Activated T-cell treated with anti-CD3 and anti-CD28 coated beads for 48 hours (primary cell): Measurements from ENCODE around the gene COL5A1.

Experiments used
- DNase-seq: peaks from one replicate; pipeline ENCODE4 v3.0.0-alpha.2; 2020; ENCODE audit warnings: low read depth

Gene COL5A1

DNA sequence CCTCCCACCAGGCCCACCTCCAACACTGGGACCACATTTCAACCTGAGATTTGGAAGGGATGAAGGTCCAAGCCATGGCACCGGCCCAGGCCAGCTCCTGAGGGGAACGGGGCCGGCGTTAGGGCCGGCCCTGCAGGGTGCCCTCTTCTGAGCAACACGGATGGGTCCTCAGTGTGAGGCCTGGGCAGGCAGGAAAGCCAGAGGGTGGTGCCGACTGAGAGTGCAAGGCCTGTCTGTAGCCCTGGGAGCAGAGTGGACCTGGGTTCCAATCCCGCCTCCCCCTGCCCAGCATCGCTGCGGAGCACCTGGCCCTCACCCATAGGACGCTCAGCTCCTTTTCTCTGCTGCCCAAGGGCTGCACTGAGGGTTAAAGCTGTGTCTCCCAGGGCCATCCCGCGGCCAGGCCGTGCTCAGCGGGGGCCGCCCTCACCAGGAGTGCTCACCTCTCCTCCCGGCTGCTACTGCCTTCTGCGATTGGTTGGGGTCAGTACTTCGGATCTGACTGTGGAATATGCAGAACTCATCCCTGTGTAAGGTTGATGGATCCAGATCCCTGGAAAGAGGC is 194.9 kb downstream of the COL5A1 start:
- DNase-seq, result no peak

DNA sequence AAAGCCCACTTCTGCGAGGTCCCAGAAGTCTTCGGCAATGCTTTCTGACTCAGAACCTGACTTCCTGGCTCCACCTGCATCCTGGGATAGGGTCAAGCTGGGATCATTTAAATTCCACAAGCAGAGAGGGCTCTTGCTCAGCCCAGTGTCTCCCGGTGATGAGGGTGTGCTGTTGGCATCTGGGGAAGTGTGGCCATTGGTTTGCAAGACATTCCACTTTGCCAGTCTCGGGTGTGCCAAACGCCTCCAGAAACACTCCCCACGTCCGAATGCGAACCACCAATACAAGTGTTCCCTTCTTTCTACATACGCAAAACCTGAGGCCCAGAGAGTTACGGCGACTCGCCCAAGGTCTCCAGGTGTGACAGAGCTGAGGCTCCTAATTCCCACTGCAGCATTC is 195.9 kb downstream of the COL5A1 start:
- DNase-seq, result no peak

DNA sequence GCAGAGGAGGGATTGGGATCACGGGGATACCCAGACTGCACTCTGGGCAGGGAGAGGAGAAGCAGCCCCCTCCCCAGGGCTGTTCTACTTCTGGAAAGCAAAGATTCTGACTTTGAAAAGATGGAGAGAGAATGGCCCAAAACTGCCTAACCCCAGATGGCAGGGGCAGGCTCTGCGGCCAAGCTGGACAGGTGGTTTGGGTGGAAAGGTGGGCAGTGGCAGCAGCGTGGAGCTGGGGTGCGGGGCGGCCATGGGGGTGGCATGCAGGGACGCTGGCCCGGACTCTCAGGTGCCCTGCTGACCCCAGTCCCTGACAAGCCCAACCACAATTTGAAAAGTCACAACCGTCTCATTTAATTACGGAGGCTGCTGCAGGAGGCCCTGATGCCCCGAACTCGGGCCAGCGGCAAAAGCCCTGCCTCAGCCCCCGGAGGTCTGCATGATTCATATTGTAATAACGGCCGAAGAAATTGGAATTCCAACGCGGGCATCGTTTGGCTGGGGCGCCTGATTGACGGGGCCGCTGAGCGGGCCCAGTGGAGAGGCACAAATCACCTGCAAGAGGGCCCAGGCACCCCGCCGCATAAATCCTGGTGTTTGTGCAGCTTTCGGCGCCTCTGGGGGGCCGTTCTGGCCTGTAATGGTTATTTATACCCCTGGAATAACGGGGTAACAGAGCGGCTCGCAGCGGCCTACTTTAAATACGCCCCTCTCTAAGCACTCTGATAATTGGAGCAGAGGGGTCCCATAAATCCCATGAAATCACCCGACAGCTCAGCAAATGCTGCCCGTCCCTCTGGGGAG is 197.2 kb downstream of the COL5A1 start:
- DNase-seq, result no peak

DNA sequence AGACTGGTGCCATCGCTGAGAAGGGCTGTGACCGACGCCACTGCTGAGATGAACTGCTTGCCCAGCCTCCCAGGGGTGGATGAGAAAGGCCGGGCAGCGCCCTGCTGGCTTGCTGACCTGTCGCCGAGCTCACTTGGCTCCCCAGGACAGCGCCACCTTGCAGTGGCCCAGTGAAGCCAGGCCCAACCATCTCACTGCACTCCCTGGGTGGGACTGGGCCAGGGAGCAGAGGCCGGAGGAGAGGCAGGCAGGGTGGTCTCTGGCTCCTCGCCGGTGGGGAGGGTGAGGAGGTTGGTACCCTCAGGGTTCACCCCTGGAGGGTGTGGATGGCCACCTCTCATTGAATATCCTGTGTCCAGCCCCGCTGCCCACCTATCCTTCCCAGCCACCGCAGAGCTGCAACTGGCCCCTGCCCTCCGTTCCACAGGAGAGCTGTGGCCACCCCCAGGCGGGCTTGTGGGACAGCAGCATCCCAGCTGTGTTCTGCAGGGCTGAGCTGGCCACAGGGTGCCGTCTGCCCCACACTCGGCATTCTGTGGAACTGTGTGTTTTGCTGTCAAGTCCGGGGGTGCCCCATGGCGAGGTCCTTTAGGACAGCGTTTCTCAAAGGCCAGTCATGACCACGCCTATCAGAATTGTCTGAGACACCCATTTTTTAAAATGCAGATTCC is 198.0 kb downstream of the COL5A1 start:
- no peak for DNase-seq

DNA sequence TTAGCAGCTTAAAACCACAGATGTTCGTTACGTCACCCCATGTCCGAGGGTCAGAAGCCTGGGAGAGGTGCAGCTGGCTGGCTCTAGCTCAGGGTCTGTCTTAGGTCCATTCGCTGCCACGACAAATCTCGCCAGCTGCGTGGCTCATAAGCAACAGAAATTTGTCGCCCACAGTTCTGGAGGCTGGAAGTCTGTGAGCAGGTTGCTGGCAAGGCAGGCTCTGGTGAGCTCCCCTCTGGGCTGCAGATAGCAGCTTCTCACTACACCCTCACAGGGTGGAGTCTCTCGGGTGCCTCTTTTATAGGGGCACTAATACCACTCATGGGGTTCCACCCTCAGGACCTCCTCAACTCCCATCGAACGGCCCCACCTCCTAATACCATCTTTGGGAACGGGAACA is 198.9 kb downstream of the COL5A1 start:
- DNase-seq, result no peak

DNA sequence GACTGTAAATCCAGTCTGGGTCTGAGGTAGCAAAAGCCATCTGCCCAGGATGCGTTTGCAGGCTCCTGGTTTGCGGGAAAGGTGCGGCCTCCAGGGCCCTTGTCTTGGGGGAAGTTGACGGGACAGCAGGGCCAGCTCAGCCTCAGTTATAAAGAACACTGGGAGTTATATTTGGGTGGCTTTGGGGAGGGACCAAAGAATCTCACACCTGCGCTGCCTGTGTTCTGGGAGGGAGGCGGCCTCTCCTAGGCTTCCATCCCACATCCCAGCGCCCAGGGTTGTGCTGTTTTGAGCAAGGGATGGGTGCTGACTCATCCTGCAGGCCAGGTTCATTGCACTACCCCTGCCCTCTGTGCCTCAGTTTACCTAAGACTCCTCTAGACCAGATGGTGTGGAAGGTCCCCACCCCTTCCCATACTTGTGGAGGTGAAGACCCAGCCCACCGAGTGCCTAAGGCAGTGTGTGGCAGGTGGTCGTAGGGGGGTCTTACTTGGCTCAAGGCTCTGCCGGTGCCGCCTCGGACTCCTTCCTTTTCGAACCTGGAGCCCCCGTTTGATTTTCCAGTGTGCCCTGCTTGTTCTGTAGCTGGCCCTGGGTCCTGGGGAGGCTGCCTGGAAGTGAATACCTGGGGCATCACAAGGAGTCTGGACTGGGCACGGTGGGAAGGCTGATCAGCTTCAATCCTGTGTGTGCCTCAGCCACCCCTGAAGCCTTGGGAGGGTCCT is 199.7 kb downstream of the COL5A1 start:
- no peak for DNase-seq

DNA sequence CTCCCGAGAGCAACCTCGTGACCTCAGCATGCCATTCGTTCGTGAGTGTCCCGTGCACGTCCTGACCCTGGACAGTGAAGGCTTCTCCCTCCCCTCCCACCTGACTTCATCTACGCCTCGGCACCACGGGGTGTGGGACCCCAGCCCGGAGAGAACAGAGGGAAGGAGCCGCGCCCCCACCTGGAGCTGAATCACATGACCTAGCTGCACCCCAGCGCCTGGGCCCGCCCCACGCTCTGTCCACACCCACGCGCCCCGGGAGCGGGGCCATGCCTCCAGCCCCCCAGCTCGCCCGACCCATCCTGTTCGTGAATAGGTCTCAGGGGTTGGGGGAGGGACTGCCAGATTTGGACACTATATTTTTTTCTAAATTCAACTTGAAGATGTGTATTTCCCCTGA is 200.7 kb downstream of the COL5A1 start:
- DNase-seq, result no peak

DNA sequence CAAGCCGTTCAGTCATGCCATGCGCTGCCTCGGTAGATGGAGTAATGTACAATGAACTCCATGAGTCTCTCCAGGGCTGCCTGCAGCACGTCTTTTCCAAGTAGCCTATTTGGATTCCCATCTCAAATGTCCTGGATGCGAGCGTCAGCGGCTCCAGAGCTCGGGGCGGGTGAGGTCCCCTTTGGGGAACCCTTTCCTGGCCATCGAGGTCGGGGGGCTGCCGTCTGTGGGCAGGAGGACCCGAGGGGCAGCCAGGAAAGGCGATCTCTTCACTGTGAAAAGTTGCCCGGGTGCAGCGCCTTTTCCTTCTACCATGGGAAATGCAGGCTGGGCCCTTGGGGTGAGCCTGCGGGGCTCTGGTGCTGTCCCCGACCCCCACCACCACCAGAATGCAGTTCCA is 202.1 kb downstream of the COL5A1 start:
- DNase-seq, result no peak

DNA sequence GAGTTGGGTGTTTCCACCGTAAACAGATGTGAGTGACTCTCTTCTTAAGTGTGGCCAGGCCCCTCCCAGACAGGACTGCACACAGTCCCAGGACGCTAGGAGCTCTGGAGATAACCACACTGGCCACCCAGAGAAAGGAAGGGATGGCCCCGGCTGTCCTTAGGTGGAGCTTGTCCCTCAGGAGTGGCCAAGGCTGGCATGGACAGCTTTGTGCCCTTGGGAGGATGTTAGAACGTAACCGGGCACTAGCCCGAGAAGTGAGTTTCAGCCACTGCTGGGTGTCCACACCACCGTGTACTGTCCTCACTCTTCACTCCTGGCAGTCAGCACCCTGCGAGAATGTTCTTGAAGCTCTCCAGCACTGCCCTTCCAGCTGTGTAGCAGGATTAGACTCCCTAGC is 203.2 kb downstream of the COL5A1 start:
- DNase-seq, result no peak

DNA sequence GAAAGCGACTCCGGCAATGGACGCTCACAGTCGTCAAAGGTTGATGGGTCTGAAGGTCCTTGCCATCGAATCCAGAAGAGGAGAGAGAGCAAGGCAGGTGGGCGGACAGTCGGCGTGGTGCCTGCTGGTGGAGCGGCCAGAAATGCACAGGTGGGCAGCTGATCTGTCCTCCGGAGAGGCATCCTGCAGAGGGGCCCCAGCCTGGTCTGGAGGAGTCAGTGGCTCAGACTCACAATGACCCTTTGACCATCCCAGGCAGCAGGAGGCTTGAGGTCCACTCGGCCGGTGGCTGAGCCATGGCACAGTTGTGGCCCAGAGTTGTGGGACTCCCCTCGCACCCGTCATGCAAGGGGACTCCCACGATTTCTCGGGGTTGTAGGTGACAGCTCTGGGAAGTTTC is 204.6 kb downstream of the COL5A1 start:
- DNase-seq, result no peak

DNA sequence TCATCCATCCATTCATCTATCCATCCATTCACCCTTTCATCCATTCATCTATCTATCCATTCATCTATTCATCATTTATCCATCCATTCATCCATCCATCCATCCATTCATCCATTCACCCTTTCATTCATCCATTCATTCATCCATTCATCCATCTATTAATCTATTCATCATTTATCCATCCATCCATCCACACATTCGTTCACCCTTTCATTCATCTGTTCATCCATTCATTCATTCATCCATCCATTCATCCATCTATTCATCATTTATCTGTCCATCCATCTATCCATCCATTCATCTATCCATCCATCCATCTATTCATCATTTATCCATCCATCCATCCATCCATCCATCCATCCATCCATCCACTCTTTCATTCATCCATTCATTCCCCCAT is 205.1 kb downstream of the COL5A1 start:
- DNase-seq, result no peak

DNA sequence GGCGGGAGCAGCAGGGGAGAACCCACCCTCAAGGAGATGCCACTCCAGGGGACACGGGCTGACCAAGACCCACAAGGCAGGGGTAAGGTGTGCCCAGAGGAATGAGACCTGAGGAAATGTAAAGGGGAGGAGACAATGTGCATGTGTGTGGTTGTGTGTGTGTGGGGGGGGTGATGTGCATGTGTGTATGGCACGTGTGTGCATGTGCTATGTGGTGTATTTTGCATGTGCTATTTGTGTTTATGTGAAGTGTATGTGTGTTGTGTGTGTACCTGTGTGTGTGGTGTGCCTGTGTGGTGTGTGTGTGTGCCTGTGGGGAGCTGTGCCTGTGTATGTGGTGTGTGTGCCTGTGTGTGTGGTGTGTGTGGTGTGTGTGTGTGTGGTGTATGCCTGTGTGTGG is 205.5 kb downstream of the COL5A1 start:
- no peak for DNase-seq

DNA sequence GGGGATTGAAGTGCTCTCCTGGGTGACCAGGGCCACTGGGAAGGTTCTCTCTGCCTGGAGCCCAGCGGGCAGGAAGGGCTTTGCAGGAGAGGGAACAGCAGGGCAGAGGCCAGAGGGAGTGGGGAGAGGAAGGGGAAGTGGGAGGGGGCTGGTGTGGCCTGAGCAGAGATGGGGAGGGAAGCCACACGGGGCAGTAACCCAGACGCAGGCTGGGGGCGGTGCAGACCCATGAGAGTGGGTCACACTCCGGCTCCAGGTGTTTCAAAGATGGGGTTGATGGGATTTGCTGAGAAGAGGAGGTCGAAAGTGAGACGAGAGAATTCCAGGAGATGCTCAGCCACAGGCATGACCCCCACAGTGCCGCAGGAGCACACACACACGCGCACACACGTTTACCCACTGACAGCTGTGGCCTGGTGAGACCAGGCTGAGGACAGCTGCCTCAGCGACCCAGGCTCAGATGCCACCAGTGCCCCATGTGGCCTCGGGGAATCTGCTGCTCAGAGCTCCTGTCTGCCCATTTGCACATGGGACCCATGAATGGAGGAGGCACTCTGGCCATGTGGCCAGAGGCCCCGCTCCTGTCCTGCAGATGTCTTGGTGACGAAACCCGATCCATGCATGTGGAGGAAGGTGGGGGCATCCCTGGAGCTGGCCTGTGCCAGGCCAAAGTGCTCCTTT is 206.3 kb downstream of the COL5A1 start:
- no peak for DNase-seq

DNA sequence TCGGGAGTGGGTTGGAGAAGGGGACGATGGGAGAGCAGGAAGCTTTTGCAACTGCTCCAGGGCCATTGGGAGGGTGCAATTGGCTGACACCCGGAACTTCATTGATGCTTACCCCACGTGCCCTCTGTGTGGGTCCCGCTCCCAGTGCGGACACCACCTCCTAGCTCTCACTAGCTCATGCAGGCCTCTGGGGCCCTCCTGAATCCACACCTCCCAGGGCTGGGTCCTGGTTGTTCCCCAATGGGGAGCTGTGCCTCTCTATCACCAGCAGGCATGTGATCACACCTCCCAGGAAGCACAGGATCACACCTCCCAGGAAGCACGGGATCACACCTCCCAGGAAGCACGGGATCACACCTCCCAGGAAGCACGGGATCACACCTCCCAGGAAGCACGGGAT is 206.9 kb downstream of the COL5A1 start:
- no peak for DNase-seq

DNA sequence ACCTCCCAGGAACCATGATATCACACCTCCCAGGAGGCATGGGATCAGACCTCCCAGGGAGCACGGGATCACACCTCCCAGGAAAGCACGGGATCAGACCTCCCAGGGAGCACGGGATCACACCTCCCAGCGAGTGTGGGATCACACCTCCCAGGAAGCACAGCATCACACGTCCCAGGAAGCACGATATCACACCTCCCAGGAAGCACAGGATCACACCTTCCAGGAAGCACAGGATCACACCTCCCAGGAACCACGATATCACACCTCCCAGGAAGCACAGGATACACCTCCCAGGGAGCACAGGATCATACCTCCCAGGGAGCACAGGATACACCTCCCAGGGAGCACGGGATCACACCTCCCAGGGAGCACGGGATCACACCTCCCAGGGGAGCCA is 209.0 kb downstream of the COL5A1 start:
- no peak for DNase-seq

DNA sequence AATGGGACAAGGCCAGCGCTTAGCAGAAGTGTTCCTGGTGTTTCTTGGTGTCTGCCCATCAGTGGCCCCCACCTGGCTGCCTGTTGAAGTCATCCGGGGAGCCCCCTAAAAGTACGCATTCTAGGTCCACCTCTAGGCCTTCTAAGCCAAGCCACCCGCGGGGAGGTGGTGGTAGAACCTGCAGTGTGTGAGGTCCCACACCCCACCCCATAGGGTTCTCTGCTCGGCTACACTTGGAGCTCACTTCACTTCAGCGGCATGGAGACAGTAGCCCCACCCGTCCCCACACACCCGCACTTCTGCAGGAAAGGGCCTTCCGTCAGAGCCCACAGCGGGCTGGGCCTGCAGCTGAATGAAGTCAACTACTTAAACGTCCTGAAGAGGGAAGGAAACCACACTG is 209.4 kb downstream of the COL5A1 start:
- no peak for DNase-seq

DNA sequence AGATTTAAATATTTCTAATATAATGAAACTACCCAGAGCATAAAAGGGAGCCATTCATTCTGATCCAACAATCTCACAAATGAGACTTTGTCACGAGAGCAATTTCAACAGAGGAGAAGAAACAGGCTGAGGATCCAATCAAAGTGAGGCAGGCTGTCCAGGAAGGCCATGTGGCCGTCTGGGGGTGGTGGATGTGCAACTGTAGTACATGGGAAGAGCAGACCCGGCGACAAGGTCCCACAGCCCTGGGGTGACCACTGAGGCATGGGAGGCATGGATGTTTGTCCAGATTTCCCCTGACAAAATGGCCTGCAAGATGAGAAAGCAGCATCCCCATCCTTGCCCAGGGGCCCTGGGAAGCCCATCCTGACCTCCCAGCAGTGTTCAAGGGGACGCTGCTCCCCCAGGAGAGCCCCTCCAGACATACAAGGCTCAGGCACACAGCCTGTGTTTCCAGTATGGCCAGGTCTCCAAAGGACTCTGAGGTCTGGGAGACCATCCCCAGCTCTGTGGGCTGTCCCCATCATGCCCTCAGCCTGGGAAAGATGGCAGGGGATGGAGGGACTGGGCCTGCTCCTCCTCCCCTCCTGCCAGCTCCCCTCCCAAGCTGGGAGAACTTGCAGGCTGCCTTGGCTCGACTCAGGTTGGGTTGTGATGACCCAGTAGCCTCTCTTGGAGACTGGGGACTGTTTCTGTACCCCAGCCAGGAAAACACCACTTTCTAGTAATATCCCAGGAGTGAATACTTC is 211.5 kb downstream of the COL5A1 start:
- no peak for DNase-seq

DNA sequence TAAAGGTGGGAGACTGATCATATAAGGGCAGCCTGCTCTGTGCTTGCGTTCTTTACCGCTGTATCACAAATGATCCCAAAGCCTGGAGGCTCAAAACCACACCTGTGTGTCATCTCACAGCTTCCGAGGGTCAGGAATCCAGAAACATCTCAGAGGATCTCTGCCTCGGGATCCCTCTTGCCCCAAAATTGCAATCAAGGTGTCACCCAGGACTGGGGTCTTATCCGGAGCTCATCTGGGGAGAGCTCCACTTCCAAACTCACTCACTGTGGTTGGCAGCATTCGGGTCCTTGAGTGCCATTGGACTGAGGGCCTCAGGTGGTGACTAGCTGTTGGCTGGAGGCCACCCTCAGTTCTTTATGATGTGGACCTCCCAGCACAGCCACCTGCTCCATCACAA is 212.3 kb downstream of the COL5A1 start:
- no peak for DNase-seq

DNA sequence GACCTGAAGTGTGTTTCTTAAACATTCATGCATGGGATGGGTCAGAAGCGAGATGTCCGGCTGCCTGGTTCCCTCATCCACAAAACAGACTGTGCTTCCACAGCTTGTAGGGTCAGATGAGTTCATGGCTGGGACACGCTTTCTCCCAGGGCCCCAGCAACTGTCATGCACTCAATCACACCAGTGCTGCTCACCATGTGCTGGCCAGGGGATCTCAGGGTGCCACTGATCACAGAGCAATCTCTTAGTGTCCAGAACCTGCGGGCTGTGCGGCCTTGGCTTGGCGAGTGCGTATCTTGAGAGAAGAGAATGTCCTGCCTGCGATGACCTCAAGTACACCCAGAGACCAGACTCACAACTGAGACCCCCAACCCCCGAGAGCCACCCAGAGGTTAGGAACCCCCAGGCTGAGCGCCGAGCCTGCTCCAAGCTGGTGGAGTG is 213.0 kb downstream of the COL5A1 start:
- DNase-seq, result no peak

DNA sequence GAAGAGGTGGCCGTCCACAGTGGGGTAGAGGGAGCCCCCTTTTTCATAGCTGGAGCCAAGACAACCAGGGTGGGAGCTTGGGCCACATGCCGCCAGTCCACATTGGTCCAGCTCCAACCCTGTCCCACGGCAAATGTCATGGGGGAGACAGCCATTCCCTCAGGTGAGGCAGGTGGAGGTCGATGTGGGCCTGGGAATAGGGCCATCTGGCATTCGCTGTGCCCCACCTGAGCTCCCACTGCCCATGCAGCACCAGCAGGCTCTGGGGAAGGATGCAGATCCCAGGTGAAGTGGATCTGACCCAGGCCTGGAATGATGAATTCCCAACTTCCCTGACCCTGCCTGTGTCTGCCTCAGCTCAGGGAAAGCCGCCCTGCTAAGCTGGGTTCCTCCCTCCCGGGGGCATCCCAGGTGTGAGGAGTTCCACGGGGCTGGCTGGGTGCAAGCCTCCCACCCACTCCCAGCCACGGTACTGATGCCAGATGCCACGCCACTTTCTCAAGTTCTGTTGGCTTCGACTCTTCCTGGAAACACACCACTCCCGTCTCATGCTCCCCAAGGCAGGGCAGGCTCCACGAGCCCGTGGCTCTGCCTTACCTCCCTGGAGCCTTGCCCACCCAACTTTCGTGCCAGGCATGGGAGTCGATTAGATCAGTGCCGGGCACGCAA is 213.8 kb downstream of the COL5A1 start:
- no peak for DNase-seq

DNA sequence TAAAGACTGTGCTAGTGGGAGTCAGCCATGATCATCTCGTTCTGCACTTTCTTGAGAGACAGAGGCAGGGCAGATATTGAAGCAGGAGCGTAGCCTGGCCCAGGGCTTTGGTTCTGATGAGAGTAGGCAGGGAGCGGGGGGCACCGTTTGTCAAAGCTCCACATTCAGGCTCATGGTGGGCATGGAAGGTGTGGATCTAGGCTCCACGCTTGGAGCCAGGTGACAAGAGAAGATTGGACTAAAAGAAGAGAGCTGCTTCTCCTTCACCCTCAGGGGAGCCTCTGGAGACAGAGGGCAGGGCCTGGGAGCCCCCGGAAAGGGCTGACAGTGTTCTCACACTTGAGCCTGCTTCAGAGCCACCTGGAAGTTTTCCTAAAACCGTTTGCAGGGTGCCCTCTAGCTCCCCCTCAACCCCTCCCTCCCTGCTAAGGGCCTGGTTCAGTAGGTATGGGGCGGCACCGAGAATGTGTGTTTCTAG is 214.3 kb downstream of the COL5A1 start:
- no peak for DNase-seq
